Right atrium auricular region (tissue), 2 donors: ENCODE data around the gene FYCO1. TPM values are rescaled to one million over a fixed set of nuclear protein-coding genes. Genes with fewer than 3 reads are reported as not detected.

Source experiments
- DNase-seq: peaks from one replicate; pipeline ENCODE4 v3.0.0-alpha.2; 2019; ENCODE audit warnings: low spot score
- H3K27ac ChIP-seq, 2 donors: fragments of 200-600 bp; sonication (generic); 1 replicate in 1 of 2; 2 replicates in 1 of 2; pipeline ENCODE4 v1.5.1; 2016 to 2019
- H3K27me3 ChIP-seq, 2 donors: fragments of 200-600 bp; sonication (generic); one replicate each; pipeline versions ENCODE4 v1.5.1 to v1.6.0; 2017 to 2019
- H3K36me3 ChIP-seq: fragments of 200-600 bp; sonication (generic); one replicate; pipeline ENCODE4 v1.5.1; 2016
- H3K4me1 ChIP-seq, 2 donors: fragments of 200-600 bp; sonication (generic); one replicate each; pipeline versions ENCODE4 v1.5.1 to v1.6.0; 2017 to 2019
- H3K4me3 ChIP-seq, 2 donors: fragments of 200-600 bp; sonication (generic); 1 replicate in 1 of 2; 2 replicates in 1 of 2; pipeline ENCODE4 v1.5.1; 2017 to 2019; ENCODE audit warnings: mild to moderate bottlenecking in 1 of 2, moderate library complexity in 1 of 2
- H3K9me3 ChIP-seq, 2 donors: fragments of 200-600 bp; sonication (generic); one replicate each; pipeline ENCODE4 v1.5.1; 2019
- total RNA-seq, 2 donors: library from RNA; depleted of rRNA; stranded (reverse); fragments of >200 nt; gene quantifications; one replicate each; pipeline ENCODE4 v1.1.0, GENCODE V29; 2016
- TF ChIP-seq, protein P1 (sequence below), 2 donors: fragments of 200-600 bp; sonication (generic); IDR thresholded peaks; one replicate each; pipeline ENCODE4 v1.5.1; 2019; ENCODE audit warnings: antibody characterized with exemption in 2 of 2

Gene FYCO1
- total RNA-seq, 2 donors from 2014 or later, result 67.2 to 116 TPM

DNA sequence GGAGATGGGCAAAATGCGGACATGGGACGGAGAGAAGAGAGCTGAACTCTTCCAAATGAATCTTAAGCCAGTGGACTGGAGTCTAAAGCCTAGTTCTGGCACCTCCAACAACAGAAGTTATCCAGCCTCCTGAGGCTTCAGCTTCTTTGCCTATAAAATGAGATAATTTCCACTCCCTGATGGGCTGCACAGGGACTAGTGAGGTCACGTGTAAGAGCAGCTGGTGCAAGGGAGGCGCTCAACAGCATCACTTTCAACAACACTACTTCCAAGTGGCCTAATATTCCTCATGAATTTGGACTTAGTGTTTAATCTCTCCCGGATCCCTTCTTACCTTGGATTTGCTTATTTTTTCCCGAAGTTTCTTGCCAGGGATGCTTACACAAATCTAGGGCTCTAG, 43.7 kb downstream of the FYCO1 start:
- no peak overlapping the region for H3K27ac ChIP-seq
- DNase-seq, result no peak
- no peaks in the 10 kb centered on the region for H3K4me1 ChIP-seq
- no peaks in the 10 kb centered on the region for H3K27me3 ChIP-seq
- H3K36me3 ChIP-seq, result peaks cover 98% of the 10 kb centered on the region
- H3K4me3 ChIP-seq, result no peak overlapping the region
- no peaks in the 10 kb centered on the region for H3K9me3 ChIP-seq
- TF ChIP-seq, protein P1, sequence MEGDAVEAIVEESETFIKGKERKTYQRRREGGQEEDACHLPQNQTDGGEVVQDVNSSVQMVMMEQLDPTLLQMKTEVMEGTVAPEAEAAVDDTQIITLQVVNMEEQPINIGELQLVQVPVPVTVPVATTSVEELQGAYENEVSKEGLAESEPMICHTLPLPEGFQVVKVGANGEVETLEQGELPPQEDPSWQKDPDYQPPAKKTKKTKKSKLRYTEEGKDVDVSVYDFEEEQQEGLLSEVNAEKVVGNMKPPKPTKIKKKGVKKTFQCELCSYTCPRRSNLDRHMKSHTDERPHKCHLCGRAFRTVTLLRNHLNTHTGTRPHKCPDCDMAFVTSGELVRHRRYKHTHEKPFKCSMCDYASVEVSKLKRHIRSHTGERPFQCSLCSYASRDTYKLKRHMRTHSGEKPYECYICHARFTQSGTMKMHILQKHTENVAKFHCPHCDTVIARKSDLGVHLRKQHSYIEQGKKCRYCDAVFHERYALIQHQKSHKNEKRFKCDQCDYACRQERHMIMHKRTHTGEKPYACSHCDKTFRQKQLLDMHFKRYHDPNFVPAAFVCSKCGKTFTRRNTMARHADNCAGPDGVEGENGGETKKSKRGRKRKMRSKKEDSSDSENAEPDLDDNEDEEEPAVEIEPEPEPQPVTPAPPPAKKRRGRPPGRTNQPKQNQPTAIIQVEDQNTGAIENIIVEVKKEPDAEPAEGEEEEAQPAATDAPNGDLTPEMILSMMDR (IDR thresholded peaks at IDR 0.05), result no peak

DNA sequence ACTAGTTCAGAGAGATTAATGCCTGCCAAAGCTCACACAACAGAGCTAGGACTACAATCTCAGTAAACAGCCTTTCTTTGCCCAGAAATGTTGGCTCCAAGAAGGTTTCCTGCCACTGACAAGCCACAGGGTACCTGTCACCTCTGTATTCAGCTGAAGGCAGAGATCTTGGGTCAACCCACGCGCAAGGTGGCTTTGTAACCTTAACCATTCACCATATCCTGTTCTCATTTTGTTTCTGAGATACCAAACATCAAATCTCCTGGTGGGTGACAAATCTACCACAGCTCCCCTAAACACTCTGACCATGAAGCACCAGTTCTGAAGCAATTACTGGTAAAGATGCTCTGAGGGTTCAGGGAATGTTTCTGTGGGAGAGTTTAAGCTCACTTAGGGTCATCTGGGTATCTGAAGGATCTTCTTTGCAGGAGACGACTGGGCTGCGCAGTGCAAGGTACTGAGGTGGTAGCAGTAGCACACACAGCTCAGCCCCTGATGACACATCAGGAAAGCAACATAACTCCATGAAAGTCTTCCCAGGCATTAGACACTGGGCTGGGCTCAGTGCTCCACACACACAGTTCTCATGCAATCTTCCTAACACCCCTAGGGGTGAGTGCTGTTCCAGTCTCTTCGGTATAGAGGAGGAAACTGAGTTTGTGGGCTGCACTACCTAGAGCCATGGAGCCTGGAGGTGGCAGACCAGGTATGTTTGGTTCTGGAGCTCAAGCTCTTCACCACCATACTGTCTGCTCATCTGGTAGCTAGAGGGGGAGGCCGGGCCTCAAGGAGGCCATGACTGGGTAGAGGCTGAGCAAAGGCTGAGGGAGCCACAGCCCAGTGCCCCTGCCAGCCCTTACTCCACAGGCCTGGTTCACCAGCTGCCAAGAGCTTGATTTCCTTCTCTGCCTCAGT, 44.7 kb downstream of the FYCO1 start:
- Histone ChIP-seq H3K4me3 (no peak overlapping the region), H3K4me1 (no peaks in the 10 kb centered on the region), H3K27me3 (no peaks in the 10 kb centered on the region), H3K27ac (no peak overlapping the region), H3K9me3 (no peaks in the 10 kb centered on the region), H3K36me3 (peaks cover 98% of the 10 kb centered on the region)
- TF ChIP-seq, protein P1 (IDR thresholded peaks at IDR 0.05), result no peak
- DNase-seq, result no peak

DNA sequence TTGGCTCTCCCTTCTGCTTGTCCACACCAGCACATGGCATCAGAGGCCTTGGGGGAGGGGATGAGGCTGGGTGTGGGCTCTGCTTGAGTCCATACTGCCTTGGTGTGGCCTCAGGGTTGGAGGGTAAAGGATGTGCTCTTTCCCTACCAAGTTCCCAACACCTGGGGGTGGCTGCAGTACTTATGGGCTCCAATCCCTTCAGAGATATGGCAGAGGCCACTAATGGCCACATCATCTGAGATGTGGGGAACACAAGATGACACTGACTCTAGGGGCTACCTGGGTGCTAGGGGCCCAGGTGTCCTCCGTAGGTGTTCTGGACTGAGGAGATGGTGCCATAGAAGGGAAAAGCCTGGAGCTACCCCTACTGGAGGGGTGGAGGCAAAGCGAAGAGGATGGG, 45.5 kb downstream of the FYCO1 start:
- no peak overlapping the region for H3K27ac ChIP-seq
- TF ChIP-seq, protein P1 (IDR thresholded peaks at IDR 0.05), result no peak
- H3K4me3 ChIP-seq, result no peak overlapping the region
- no peaks in the 10 kb centered on the region for H3K27me3 ChIP-seq
- H3K4me1 ChIP-seq, result no peaks in the 10 kb centered on the region
- H3K9me3 ChIP-seq, result no peaks in the 10 kb centered on the region
- DNase-seq, result no peak
- H3K36me3 ChIP-seq, result peaks cover 98% of the 10 kb centered on the region

DNA sequence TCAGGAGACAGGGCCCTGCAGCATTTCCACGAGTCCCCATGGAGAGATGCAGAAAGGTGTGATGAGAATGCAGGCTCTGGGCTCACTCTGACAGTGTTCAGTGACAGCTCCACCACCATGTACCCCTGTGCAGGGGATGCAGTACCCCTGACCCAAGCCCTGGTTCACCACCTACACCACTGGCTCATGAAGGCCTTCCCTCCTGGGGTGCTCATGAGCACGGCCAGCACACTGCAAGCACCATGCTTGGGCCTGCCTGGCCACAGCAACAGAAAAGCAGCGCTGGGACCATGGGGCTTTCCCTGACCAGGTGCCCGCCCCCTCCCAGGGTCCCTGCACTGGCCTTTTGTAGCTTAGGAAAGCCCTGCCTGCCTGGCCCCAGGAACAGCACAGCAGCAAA, 46.2 kb downstream of the FYCO1 start:
- TF ChIP-seq, protein P1 (IDR thresholded peaks at IDR 0.05), result no peak
- H3K36me3 ChIP-seq, result peaks cover 92% of the 10 kb centered on the region
- no peak overlapping the region for H3K27ac ChIP-seq
- H3K4me1 ChIP-seq, result no peaks in the 10 kb centered on the region
- DNase-seq, result no peak
- no peaks in the 10 kb centered on the region for H3K27me3 ChIP-seq
- no peak overlapping the region for H3K4me3 ChIP-seq
- H3K9me3 ChIP-seq, result no peaks in the 10 kb centered on the region

DNA sequence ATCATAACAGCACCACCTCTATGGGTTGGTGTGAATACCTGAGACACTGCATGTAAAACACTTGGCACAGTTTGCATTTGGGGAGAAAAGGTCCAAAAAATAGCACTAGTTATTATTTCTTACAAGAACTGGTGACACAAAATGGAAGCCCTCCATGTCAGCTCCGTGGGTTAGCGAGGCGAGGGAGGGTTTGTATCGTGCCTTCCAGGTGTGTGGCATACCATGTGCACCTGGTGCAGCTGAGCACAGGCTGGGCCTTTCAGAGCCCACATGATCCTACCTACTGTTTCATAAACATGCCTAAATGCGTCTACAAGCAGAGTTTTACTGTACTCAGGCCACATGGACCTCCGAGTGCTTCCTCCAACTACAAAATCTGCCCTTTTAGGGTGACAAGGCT, 46.7 kb downstream of the FYCO1 start:
- Histone ChIP-seq H3K27ac (no peak overlapping the region), H3K9me3 (no peaks in the 10 kb centered on the region), H3K4me1 (no peaks in the 10 kb centered on the region), H3K27me3 (no peaks in the 10 kb centered on the region), H3K4me3 (no peak overlapping the region), H3K36me3 (peaks cover 87% of the 10 kb centered on the region)
- DNase-seq, result no peak
- TF ChIP-seq, protein P1 (IDR thresholded peaks at IDR 0.05), result no peak
